RPMI8226 (cell line): Measurements from ENCODE around the gene MAGOH.
A peak's percentile ranks its signal among the peaks of the same experiment; 100 is the strongest.

ENCODE experiments used
- DNase-seq: peaks from one replicate; pipeline ENCODE4 v3.0.0-alpha.2; 2015

Gene MAGOH

DNA sequence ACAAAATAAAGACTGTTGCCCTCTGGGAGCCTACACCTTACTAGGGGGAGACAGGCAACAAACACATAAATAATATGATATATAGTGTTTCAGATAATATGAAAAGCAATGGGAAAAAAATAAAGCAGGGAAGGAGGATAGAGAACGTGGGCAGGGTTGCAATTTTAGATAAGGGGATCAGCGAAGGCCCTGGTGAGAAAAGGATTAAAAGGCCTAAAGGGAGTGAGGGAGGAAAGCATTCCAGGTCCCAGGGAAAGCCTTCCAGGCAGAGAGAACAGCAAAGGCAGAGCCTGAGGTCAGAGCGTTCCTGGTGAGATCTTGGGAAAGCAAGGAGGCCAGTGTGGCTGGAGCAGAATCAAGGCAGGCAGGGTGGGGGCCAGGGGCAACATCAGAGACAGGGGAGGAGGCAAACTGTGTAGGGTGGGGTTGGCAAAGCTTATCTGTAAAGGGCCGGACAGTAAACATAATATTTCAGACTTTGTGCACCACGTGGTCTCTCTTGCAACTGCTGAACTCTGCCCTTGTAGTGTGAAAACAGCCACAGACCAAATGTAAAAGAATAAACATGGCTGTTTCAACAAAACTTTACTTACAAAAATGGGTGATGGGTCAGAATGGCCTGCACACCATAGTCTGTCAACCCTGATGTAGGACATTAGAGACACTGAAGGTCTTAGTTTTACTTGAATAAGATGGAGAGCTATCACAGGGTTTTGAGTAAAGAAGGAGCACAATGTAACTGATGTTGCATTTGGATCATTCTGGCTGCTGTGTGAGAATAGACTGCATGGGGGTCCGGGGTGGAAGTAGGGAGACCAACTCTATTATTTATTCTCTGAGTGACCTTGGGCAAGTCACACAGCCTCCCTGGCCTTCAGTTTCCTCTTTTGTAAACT, 55.0 kb downstream of the MAGOH start:
- no peak for DNase-seq

DNA sequence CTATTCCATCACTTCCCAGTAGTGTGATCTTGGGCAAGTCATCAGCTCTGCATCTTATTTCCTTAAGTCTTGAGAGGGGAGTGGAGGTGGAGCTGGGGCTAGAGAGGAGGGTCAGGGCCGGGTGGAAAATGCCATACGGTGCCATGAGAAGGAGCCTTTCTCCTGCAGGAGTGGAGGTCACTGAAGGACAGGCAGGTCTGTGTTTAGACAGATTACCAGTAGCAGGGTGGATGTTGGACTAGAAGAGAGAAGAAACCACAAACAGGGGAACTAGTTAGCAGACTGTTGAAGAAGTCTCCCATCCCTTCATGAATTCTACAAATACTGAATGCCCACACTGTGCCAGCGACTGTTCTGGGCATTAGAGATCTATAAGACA, 55.6 kb downstream of the MAGOH start:
- no peak for DNase-seq

DNA sequence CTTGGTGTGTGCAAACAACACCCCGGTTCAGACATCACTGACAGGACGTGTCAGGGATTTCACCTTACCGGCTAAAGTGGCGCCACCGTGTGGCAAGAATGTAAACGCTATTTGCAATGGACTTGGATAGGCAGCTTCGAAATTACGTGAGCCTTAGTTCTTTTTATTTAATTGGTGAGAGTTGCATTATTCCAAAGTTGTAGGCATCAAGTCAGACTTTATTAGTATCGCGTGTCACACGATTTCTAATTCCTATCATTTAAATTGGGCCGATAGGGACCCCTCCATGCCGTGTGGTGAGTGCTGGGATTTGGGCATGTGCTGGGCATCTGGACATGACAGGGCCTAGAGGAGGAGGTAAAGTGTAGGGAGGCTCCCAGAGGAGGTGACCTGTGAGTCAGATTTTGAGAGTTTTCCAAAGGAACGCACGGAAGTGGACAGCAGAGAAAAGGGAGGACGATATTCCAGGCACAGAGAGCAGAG, 56.2 kb downstream of the MAGOH start:
- peak; percentile 89 for DNase-seq

DNA sequence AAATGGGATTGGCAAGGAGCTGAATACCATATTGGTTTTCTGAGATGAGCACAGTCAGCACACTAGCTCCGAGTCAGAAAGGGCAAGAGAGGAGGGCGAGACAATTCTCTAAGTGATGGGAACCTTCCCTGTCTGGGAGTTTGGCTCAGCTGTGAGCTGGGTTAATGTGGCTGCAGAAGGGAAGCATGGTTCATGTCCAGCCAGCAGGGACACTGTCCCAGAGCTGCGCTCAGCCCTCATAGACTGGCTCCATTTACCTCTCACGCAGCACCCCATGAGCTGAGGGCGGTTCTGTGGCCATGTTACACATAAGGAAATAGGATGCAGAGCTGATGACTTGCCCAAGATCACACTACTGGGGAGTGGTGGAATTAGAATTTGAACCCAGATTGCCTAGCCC, 57.4 kb downstream of the MAGOH start:
- DNase-seq, result no peak

DNA sequence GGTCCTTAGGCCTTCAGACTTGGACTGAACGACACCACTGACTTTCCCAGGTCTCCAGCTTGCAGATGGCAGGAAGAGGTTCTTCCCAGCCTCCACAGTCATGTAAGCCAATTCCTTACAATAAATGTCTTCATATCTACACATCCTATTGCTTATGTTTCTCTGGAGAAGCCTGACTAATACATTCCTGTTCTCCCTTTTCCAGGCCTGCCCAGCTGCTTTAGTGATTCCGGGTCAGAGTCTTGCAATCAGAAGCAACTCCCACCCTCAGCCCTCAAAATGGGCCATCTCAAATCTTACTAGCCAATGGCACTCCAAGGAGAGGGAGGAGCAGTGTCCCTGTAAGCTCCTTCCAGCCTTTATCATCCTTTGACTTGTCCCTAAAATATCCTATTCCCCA, 58.1 kb downstream of the MAGOH start:
- no peak for DNase-seq
